T-helper 22 cell (primary cell): ENCODE measurements around the gene TENM4.

Experiments
- DNase-seq: peaks from one replicate; pipeline ENCODE4 v3.0.0-alpha.2; 2020; ENCODE audit warnings: low read depth

Gene TENM4

DNA sequence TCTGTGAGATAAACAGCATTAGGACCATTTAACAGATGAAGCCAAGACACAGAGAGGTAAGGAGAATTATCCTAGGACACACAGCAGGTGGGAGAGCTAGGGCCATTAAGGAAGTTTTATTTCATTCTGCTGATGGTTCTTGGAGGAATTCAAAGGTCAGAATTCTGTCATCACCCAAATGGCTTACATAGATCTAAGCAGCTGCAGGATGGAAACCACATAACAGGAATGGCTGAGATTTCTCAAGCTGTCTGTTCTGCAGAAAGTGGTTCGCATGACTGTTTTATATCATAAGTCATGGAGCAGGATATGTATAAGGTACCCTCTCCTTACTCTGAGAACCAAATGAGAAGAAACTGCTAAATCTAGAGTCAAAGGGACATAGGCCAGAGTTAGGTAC is 702.9 kb downstream of the TENM4 start:
- no peak for DNase-seq

DNA sequence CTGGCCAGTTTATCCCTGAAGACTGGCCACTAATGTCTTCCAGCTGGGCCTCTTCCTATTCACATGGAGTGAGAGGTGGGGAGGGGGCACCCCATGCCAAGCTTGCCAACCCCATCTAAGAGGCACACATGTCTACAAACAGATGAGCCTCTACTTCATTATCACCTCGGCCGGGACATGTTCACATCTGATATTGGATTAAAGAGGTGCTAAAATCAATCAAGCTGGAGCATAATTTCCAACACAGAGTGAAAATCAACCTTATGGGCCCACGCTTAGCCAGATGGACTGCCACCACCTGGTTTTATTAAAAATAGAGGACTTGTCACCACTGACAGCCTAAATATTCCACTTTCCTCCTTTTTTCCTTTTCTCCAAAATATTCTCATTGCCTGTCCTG is 703.5 kb downstream of the TENM4 start:
- no peak for DNase-seq

DNA sequence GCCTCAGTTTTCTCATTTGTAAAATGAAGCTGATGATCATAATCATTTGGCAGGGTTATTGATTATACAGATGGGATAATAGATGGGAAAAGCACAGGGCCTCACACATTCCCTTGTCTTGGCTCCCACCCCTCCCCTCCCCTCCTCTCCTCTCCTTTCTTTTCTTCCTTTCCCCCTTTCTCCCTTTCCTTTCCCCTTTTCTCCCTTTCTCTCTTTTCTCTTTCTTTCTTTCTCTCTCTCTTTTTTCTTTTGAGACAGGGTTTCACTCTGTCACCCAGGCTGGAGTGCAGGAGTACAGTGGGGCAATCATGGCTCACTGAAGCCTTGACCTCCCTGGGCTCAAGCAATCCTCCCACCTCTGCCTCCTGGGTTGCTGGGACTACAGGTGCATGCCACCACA is 705.1 kb downstream of the TENM4 start:
- no peak for DNase-seq

DNA sequence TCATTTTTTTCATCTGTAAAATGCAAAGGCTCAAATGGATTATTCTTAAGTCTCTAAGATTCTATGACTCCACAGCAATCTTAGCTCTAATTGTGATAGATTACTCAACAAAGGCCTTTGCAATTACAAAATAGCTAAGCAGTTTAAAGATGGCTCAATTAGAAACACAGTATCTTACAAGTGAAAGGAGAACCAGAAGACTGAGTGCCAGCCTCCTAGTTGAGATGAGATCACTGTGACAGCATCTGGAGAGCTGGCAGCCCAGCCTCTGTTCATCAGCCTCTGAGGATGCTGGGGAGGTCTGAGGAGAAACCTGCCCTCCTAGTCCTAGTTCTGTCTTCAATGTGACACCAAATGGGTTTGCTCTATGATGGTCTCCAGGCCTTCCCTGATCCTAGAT is 707.8 kb downstream of the TENM4 start:
- DNase-seq = no peak

DNA sequence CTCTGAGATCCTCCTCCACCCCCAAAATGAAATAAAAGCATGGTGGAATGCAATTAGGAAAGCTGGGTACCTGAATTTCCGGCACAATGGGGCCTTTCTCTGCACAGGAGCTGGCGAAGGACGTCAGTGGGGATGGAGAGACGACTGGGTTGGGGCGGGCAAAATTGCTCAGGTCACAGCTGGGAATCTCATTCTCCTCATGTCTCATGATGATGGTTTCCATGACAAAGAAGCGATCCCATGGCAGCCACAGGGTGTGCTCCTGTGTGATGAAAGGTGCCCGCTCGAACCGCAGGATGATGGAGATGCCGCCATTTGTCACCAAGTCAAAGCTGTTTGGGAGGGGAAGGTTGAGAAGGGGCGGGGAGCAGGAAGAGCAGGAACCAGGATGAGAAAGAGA is 708.6 kb downstream of the TENM4 start:
- no peak for DNase-seq

DNA sequence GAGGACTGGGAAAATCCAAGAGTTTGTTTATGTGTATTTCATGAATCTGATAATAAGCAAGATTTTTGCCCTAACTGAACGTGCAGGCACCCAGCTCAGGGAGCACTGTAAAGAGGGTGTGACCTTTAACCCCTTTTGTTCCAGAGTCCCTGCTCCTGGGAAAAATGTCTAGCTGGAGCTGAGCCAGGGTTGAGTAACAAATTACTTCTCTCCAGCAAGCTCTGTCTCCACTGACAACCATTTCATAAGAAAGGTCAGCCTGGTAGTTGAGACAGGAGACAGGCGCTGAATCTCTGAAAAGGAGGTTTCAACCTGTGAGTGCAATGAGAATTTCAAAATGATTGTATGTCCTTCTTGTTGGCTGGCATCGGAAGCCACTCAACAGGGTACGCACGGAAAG is 709.8 kb downstream of the TENM4 start:
- no peak for DNase-seq

DNA sequence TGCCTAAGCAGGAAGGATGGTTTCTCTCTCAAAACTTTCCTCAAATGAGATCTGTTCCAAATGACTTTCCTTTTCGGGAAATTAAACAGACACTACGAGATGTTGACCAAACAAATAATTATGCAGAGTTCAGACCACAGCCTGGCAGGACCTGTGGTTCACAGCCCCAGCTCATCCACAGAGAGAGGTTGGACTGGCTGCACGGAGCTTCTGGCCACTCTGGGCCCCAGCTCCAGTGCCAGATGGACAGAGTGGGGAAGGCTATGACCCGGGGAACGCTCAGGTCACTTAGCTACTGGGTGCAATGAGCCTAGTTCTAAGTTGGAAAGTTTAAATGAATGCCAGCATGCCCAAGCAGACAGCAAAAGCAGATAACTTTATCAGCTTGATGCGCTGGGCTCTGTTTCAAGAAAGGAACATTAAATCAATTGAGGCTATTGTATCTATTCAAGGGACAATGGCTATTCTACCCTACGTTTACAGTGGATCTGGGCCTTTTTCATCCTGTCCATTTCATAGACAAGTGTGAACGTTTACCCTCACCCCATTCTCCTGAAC is 710.5 kb downstream of the TENM4 start:
- no peak for DNase-seq

DNA sequence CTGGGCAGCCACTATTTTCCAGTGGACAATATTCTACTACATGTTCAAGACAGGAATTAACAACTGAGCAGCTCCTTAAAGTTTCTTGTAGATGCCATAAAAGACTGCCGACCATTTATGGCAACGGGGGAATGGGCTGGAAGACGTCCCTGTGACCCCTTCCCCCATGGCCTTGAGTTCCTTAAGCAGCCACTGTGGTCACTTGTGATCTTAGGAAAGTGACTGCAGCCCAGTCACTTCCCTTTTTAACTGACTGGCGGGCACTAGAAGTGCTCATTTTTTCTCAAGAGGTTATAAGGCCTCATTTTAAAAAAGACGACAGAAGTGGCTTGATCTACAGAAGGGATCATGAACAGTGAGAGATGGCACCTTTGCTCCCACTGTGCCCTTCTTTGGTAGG is 713.0 kb downstream of the TENM4 start:
- no peak for DNase-seq

DNA sequence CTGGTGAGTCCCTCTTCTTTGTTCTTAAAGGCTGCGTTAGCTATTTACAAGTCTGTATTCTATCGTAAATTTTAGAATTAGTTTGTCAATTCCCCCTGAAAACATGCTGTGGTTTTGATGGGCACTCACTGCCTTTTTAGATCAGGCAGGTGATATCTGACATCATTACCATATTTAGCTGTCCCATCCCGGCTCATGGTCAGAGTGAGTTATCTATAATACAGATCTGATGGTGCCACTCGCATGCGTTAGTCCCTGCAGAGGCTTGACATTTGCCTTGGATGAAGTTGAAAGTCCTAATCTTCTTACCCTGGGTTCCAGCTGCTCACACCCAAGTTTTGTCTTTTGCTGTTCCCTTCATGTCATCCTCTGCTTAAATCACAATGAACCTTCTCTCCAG is 715.6 kb downstream of the TENM4 start:
- DNase-seq = no peak

DNA sequence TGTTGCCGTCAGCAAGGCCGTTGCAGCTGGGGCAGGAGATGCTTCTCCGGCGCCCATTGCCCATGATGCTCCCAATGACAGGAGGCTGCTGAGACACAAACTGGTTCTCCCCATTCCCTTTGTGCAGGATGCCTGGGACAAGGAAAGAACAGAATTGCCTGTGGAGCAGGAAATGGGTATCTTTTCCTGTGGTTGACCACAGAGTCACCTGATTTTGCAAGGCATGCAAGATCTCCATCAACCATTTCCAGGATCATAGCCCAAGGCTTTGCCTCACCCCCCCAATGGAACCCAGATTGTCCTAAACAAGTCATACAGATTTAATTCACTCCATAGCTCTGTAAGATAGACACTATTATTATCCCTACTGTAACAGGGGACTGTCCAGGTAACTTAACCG is 718.0 kb downstream of the TENM4 start:
- DNase-seq = no peak

DNA sequence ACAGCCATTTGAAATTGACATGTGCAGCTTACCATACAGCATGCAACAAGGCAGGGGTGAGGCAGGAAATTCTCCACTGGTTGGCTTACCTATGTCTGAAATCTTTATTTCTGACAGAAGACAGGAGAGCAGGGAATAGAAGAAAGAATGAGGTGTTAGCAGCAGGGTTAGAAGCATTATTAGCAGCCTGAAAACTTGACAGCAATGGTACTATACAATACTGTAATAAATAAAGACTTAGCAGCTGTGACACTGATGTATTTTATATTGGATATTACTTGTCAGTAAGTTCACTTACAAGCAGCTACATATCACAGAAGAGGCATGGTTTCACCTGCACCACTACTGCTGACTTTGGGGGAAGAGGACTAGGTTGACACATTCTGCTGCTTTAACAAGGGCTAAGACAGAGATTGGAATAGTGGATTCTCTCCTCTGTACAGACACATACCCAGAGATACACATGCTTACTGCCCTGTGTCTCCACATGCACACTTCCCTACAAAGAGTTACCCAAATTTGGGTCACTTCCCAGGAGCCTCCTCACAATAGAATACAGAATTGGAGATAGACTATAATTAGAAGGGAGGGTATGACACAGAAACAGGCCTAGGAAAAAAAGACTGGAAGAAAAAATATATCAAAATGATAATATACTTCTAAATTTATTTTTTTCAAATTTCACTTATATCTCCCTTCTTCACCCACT is 720.4 kb downstream of the TENM4 start:
- DNase-seq = no peak

DNA sequence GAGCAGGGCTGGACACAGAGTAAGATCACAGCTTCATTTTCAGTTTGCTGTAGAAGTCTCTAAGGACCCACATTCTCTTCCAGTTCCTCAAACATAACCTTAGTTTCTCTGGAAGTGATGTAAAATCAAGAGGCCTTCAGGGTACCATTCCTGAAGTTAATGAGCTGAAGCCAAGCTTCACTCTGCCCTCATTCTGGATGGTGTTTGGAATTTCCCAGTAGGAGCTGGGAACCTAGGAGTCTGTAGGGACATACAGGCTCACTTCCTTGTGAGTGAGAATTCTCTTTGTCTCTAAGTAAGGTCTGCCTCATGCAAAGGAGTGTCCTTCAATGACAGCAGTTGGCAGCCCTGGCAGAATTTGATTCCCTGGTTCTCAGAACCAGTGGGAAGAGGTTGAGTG is 723.8 kb downstream of the TENM4 start:
- DNase-seq = no peak

DNA sequence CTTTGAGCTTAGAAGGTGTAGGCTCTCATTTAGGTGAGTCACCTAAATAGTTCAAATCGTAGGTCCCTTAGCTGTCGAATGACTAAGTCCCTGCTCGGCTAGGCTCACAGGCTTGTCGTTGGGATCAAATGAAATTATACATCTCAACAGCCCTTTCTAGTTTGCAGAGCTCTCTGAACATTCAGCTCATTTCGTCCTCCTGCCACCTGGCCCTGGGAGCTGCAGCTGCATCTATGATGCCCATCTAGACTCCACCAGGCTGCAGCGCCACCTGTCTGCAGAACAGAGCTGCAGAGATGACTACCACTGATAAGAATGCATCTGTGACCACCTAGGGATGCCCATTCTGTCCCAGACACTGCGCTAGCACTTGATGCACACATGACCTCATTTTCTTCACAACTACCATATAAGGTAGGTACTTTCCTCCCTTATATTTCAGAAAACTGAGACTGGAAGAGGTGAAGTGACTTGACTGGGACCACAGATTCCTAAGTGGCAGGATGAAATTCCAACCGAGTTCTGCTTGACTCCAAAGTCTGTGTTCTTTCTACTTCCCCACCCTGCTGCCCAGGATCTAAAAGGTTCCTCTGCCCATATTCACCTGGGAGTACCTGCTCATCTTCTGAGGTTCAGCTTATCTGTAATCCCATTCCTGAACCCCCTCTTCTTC is 725.1 kb downstream of the TENM4 start:
- no peak for DNase-seq

DNA sequence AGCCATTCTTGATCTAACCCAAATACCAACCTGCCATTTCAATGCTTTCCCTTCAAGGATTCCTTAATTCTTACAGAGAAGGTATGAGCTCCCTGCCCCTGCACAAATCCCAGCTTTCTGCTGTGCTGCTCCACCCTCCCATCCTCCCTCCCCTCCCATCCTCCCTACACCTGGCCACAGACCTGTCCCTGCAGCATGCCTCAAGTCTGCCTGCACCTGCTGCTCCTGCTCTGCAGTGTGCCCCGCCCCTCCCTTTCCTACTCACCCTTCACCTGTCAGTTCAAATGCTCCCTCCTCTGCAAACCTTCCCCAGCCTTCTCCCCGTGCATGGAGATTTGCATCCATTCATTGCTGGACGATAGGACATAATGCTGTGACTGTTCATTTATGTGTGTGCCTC is 726.3 kb downstream of the TENM4 start:
- no peak for DNase-seq

DNA sequence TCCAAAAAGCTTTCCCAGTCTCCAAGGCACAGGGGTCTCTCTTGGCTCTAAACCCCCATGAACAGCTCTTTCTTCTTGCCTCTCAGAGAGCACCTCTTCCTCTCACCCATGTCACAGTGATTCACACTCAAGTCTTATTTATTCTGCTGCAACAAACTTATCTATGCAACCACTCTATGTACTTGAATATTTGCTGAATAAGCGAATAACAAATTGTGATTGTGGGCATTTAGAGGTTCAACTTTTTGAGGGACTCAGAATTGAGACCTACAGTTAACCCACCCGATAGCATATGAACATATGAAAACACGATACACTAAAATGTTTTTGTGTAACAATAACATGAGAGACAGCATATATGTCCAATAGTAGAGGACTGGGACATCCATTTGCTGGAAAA is 729.1 kb downstream of the TENM4 start:
- DNase-seq = no peak

DNA sequence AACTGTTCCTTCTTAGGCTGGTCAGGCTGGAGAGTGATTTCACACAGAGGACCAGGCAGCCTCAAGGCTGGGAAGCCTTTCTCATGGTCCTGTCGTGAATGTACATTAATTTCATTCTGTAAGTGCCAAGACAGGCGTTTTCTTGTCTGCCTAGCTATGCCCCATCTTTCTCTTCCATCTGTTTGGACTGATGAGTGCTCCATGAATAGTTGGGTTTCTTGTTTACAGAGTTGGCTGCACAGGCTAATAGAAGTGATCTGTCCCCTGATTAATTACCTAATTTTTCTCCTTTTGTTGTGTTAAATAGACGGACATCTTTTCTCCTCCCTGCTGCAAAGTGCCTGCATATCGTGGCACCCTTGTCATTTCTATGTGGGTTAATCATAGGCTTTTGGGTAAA is 730.4 kb downstream of the TENM4 start:
- no peak for DNase-seq

DNA sequence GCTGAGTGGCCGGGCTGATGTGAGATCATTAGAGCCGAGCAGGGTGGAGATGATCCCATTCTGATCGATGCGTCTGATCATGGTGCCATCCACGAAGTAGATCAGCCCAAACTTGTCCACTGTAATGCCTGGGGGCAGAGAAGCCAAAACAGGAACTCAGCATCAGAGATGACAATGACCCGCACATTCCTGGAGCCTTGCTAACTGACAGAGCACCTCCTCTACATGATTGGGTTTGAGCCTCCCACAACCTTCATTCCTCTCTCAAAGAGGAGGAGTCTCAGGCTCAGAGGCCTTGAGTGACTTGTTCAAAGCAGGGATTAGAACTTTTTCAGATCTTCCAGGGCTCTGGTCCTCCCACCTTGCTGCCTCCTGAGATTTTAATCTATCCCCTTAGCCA is 732.4 kb downstream of the TENM4 start:
- DNase-seq = no peak

DNA sequence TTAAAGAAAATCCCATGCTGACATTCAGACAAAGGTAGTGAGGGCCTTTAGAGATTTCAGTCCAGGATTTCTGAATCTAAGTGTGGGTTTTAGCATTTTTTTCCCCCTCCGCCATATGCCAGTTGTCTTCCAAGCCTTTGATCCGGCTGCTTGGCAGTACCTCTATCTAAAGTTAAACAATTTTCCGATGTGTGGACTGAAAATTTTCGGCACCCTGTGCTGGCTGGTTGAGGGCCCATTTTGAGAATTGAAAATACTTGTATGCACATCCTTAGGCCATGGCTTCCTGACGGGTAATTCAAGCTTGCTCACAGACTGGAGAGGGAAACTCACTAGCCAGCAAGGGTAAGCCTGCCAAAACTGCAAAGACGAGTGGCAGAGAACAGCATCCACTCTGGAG is 734.3 kb downstream of the TENM4 start:
- DNase-seq = no peak

DNA sequence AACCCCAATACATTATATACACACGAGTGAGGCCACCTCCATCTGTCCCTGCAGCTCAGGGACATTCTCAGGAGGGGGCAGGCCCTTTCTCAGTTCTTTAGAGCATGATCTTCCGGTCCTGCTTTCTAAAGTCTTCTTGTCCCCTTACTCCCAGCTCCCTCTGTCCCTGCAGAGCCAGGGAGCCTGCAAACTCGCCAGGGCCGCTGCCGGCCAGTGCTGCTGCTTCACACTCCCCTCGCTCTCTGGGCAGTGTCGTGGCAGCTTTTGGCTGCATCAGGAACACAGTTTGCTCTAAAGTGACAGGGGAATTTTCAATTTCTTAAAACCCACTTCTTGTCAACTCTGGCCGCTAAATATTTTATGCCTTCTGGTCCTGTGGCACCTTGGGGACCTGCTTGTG is 736.0 kb downstream of the TENM4 start:
- no peak for DNase-seq

DNA sequence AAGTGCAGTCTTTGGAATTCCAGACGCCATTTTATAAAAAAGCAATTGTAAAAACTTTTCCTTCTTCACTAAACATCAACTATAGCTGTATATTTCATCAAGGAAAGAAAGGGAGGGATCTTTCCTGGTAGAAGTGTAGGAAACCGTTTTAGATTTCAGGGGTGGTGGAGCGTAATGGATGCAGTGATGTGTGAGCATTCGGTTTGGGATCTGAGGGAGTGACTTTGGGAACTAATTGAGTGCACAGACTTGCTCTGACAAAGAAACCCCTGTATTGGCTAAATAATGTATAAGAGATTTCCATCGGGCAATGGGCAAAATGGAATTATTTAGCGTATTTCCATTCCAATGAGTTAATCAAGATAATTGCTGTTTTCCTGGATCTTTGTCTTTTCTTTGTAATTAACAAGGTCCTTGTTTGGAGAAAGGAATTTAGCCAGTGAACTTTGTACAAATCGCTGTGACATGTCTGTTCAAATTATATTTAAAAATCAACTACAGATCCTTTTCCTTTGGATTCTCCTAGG is 741.2 kb downstream of the TENM4 start:
- no peak for DNase-seq

DNA sequence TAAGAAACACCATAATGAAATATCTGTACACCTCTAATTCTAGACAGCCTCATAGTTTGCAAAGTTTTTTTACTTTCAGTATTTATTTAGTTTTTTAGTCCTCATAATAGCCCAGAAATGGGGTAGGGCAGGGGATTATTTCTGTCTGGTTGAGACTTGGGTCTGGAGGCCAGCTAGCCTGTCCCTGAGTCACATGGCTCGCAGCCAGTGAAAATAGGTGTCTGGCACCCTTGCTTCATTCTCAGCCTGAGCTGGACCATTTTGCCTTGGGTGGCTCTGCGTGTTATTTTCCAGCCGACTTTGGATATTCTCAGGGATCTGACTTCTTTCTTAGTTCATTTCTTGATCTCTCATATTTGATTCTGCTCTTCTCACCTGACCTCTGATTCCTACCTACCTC is 742.2 kb downstream of the TENM4 start:
- DNase-seq = no peak

DNA sequence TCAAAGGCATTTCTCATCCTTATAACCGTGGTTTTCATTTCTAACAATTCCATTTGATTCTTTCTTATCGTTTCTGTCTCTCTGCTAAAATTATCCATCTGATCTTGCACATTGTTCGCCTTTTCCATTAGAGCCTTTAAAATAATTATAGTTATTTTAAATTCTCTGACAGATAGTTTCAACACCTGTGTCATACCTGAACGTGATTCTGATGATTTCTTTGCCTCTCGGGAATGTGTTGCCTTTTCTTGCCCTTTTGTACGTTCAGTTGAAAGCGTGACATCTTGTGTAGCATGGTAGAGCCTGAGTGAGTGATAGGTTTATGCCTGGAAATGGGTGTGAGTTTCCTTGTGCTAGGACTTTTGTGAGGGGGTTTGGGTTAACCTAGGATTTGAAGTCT is 744.7 kb downstream of the TENM4 start:
- DNase-seq = no peak

DNA sequence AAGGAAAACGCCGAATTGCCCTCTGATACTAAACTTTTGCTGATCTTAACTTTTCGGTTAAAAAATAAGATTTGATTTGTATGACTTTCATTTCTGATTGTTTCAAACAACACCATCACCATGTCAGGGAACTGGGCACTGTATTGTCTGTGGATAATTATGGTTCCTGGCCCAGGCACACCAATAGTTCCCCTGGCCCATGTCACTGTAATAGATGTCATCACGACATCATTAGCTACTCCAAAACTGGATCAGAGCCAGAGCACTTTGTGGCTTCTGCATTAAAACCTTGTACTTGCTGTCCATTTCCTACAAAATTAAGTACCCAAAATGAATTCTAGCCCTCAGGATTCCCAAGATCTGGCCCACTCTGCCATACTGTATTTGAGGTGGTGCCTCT is 746.7 kb downstream of the TENM4 start:
- no peak for DNase-seq

DNA sequence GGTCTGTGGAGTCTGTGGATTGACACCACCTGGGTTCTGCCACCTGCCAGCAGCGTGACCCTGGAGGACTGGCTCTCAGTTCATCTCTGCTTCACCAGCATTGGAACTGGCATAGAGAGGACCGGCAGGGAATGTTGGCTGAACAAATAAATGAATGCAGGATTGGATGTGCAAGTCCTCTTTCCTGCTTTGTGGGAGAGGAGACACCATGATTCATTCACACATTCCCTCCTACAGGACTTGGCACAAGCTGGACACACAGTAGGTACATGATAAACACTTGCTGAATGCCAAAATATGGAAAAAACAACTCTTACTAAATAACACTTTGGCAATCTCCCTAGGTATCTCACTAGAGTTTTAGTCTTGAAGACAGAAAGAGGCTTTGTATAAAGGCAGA is 749.6 kb downstream of the TENM4 start:
- no peak for DNase-seq
